Activated CD8-positive, alpha-beta T cell treated with anti-CD3 and anti-CD28 coated beads, Interleukin-2, amount 10 ng/mL, durations not matched to agents 7 days and 5 days (primary cell): ENCODE data around the gene ZNF148. TPM values are rescaled to one million over a fixed set of nuclear protein-coding genes. Genes with fewer than 3 reads are reported as not detected.

ENCODE experiments used
- ATAC-seq: fragments of 150-1000 bp; cut with Tn5 transposase; one replicate; pipeline ENCODE4 v1.10.0; 2021; ENCODE audit warnings: moderate library complexity
- CTCF ChIA-PET: fragments of 350-600 bp; sonication (Branson Sonifier 250); formaldehyde crosslinking; loops from one replicate; lab custom pipeline; 2021; ENCODE audit warnings: antibody characterized with exemption; lab: Charles Lee
- POLR2A ChIA-PET: fragments of 350-600 bp; sonication (Branson Sonifier 250); formaldehyde crosslinking; loops from one replicate; lab custom pipeline; 2021; ENCODE audit warnings: antibody characterized with exemption; lab: Charles Lee
- DNase-seq: peaks from one replicate; pipeline ENCODE4 v3.0.0-alpha.2; 2020
- H3K27ac Mint-ChIP-seq: one replicate; pipeline ENCODE4 v1.8.0; 2021; ENCODE audit warnings: mild to moderate bottlenecking, mixed read lengths
- H3K27me3 Mint-ChIP-seq: one replicate; pipeline ENCODE4 v1.8.0; 2021; ENCODE audit warnings: low read depth, mixed read lengths
- H3K36me3 Mint-ChIP-seq: one replicate; pipeline ENCODE4 v1.8.0; 2021; ENCODE audit warnings: low read depth, mixed read lengths
- H3K4me1 Mint-ChIP-seq: one replicate; pipeline ENCODE4 v1.8.0; 2021; ENCODE audit warnings: low read depth, mixed read lengths
- H3K4me3 Mint-ChIP-seq: one replicate; pipeline ENCODE4 v1.8.0; 2021; ENCODE audit warnings: mild to moderate bottlenecking, mixed read lengths
- H3K9me3 Mint-ChIP-seq: one replicate; pipeline ENCODE4 v1.8.0; 2022; ENCODE audit warnings: mixed read lengths; ENCODE audit not compliant: insufficient read depth
- total RNA-seq, 2 experiments: library from RNA; stranded (reverse); gene quantifications; one replicate each; pipeline ENCODE4 v1.2.3, GENCODE V29; 2021

Gene ZNF148
- total RNA-seq, 2 experiments from 2014 or later: 39.1 to 39.6 TPM

GRCh38 chr3:125200731-125201139, 174.4 kb downstream of the ZNF148 start:
- Mint-ChIP-seq H3K4me3 (no peak overlapping the region), H3K4me1 (peaks cover 8% of the 10 kb centered on the region), H3K9me3 (no peaks in the 10 kb centered on the region), H3K36me3 (no peaks in the 10 kb centered on the region), H3K27me3 (peaks cover 19% of the 10 kb centered on the region), H3K27ac (no peak overlapping the region)
- ChIA-PET POLR2A (no interaction called here), CTCF (interaction anchor here (0.9 kb wide), 1 partner anchor 440 kb away, joined by 3 read pairs; no protein-coding TSS in a partner anchor)
- no peak for DNase-seq
- no peak for ATAC-seq

- no peaks in the 10 kb centered on the region for H3K9me3 Mint-ChIP-seq
- ChIA-PET POLR2A (no interaction called here), CTCF (interaction anchor here (0.6 to 1.4 kb wide), 2 partner anchors 44 to 88 kb away, joined by 3 read pairs; no protein-coding TSS in a partner anchor)
- H3K27ac Mint-ChIP-seq: no peak overlapping the region
- peaks cover 29% of the 10 kb centered on the region for H3K27me3 Mint-ChIP-seq
- H3K36me3 Mint-ChIP-seq: no peaks in the 10 kb centered on the region
- no peak overlapping the region for H3K4me3 Mint-ChIP-seq
- peaks cover 21% of the 10 kb centered on the region for H3K4me1 Mint-ChIP-seq
- no peak for DNase-seq
- no peak for ATAC-seq
These were observed 180.1 kb downstream of the ZNF148 start for GRCh38 chr3:125194849-125195601.

- ATAC-seq (no peak), DNase-seq (no peak)
- peaks cover 19% of the 10 kb centered on the region for H3K4me1 Mint-ChIP-seq
- no peak overlapping the region for H3K27ac Mint-ChIP-seq
- H3K36me3 Mint-ChIP-seq: no peaks in the 10 kb centered on the region
- CTCF ChIA-PET: no interaction called here
- POLR2A ChIA-PET: no interaction called here
- H3K9me3 Mint-ChIP-seq: no peaks in the 10 kb centered on the region
- peaks cover 29% of the 10 kb centered on the region for H3K27me3 Mint-ChIP-seq
- no peak overlapping the region for H3K4me3 Mint-ChIP-seq
These were observed 180.9 kb downstream of the ZNF148 start for GRCh38 chr3:125194061-125194848.

- H3K36me3 Mint-ChIP-seq: no peaks in the 10 kb centered on the region
- peaks cover 19% of the 10 kb centered on the region for H3K4me1 Mint-ChIP-seq
- H3K9me3 Mint-ChIP-seq: no peaks in the 10 kb centered on the region
- no peak for DNase-seq
- ChIA-PET POLR2A (no interaction called here), CTCF (interaction anchor here (1.3 to 1.5 kb wide), 2 partner anchors 10 to 100 kb away, joined by 3 to 4 read pairs; no protein-coding TSS in a partner anchor)
- H3K4me3 Mint-ChIP-seq: no peak overlapping the region
- no peak for ATAC-seq
- H3K27me3 Mint-ChIP-seq: peaks cover 29% of the 10 kb centered on the region
- no peak overlapping the region for H3K27ac Mint-ChIP-seq
These were observed 182.7 kb downstream of the ZNF148 start for GRCh38 chr3:125192190-125193035.

GRCh38 chr3:125191730-125192129, 183.4 kb downstream of the ZNF148 start:
- no peak for DNase-seq
- POLR2A ChIA-PET: no interaction called here
- no peak for ATAC-seq
- Mint-ChIP-seq H3K4me1 (peaks cover 19% of the 10 kb centered on the region), H3K27me3 (peaks cover 27% of the 10 kb centered on the region), H3K27ac (no peak overlapping the region), H3K4me3 (no peak overlapping the region), H3K9me3 (no peaks in the 10 kb centered on the region), H3K36me3 (no peaks in the 10 kb centered on the region)
- CTCF ChIA-PET: interaction anchor here (1.5 kb wide), 1 partner anchor 11 kb away, joined by 4 read pairs; no protein-coding TSS in a partner anchor

- POLR2A ChIA-PET: no interaction called here
These were observed 183.9 kb downstream of the ZNF148 start for GRCh38 chr3:125191256-125191655.

GRCh38 chr3:125190786-125191185, 184.3 kb downstream of the ZNF148 start:
- Mint-ChIP-seq H3K27ac (no peak overlapping the region), H3K9me3 (no peaks in the 10 kb centered on the region), H3K36me3 (no peaks in the 10 kb centered on the region), H3K4me3 (no peak overlapping the region), H3K27me3 (peaks cover 31% of the 10 kb centered on the region), H3K4me1 (peaks cover 19% of the 10 kb centered on the region)
- ChIA-PET CTCF (interaction anchor here (1.4 kb wide), 1 partner anchor 195 kb away, joined by 3 read pairs; no protein-coding TSS in a partner anchor), POLR2A (no interaction called here)
- ATAC-seq: no peak
- no peak for DNase-seq

More at GRCh38 chr3:125191256-125191655, 183.9 kb downstream of the ZNF148 start:
- ATAC-seq (no peak), DNase-seq (no peak)
- Mint-ChIP-seq H3K9me3 (no peaks in the 10 kb centered on the region), H3K4me3 (no peak overlapping the region), H3K27ac (no peak overlapping the region), H3K36me3 (no peaks in the 10 kb centered on the region), H3K4me1 (peaks cover 19% of the 10 kb centered on the region), H3K27me3 (peaks cover 29% of the 10 kb centered on the region)
- CTCF ChIA-PET: no interaction called here

- no peaks in the 10 kb centered on the region for H3K36me3 Mint-ChIP-seq
These were observed 185.6 kb downstream of the ZNF148 start for GRCh38 chr3:125189378-125190165.

GRCh38 chr3:125188955-125189354, 186.2 kb downstream of the ZNF148 start:
- DNase-seq: no peak
- POLR2A ChIA-PET: no interaction called here
- H3K27ac Mint-ChIP-seq: no peak overlapping the region
- peaks cover 12% of the 10 kb centered on the region for H3K4me1 Mint-ChIP-seq
- no peak overlapping the region for H3K4me3 Mint-ChIP-seq
- no peaks in the 10 kb centered on the region for H3K36me3 Mint-ChIP-seq
- CTCF ChIA-PET: interaction anchor here (0.8 kb wide), 1 partner anchor 13 kb away, joined by 3 read pairs; no protein-coding TSS in a partner anchor
- ATAC-seq: no peak
- no peaks in the 10 kb centered on the region for H3K9me3 Mint-ChIP-seq
- peaks cover 25% of the 10 kb centered on the region for H3K27me3 Mint-ChIP-seq

More at GRCh38 chr3:125189378-125190165, 185.6 kb downstream of the ZNF148 start:
- ATAC-seq (no peak), DNase-seq (no peak)
- Mint-ChIP-seq H3K4me3 (no peak overlapping the region), H3K4me1 (peaks cover 12% of the 10 kb centered on the region), H3K27ac (no peak overlapping the region), H3K9me3 (no peaks in the 10 kb centered on the region), H3K27me3 (peaks cover 25% of the 10 kb centered on the region)
- ChIA-PET POLR2A (no interaction called here), CTCF (interaction anchor here (1.4 kb wide), 1 partner anchor 194 kb away, joined by 3 read pairs; no protein-coding TSS in a partner anchor)

- ATAC-seq (no peak), DNase-seq (no peak)
- H3K4me1 Mint-ChIP-seq: peaks cover 10% of the 10 kb centered on the region
- POLR2A ChIA-PET: no interaction called here
- no peak overlapping the region for H3K4me3 Mint-ChIP-seq
- CTCF ChIA-PET: no interaction called here
- H3K36me3 Mint-ChIP-seq: no peaks in the 10 kb centered on the region
- H3K27me3 Mint-ChIP-seq: peaks cover 21% of the 10 kb centered on the region
- H3K27ac Mint-ChIP-seq: no peak overlapping the region
- H3K9me3 Mint-ChIP-seq: no peaks in the 10 kb centered on the region
These were observed 187.6 kb downstream of the ZNF148 start for GRCh38 chr3:125187599-125187910.
